Epithelial cell of proximal tubule (primary cell): Measurements from ENCODE around the gene ATXN7. TPM values are rescaled to one million over a fixed set of nuclear protein-coding genes. Genes with fewer than 3 reads are reported as not detected.
A peak's percentile ranks its signal among the peaks of the same experiment; 100 is the strongest.

Experiments used
- DNase-seq: peaks from one replicate; pipeline ENCODE4 v3.0.0-alpha.2; 2011; ENCODE audit warnings: low read depth
- H3K4me3 ChIP-seq: 2 replicates; pipeline ENCODE4 v1.5.1; 2011; ENCODE audit warnings: low read depth, mild to moderate bottlenecking, low read length
- CTCF ChIP-seq: conservative IDR thresholded peaks from 2 replicates; pipeline ENCODE4 v1.5.1; 2012; ENCODE audit warnings: low read depth, mild to moderate bottlenecking, low read length
- total RNA-seq: library from RNA; depleted of rRNA; stranded (reverse); fragments of >200 nt; gene quantifications from 2 replicates; pipeline ENCODE4 v1.2.3, GENCODE V29; 2015

Gene ATXN7
- total RNA-seq, 1 donor from 2014 or later: 16.7 TPM

- TF ChIP-seq CTCF: no peak
- DNase-seq: no peak
- H3K4me3 ChIP-seq: no peak overlapping the region
Measured at GRCh38 chr3:63952248-63952594, 88.6 kb downstream of the ATXN7 start.

- no peak for DNase-seq
Measured at GRCh38 chr3:63954182-63954581, 90.5 kb downstream of the ATXN7 start.

GRCh38 chr3:63955036-63955650, 91.5 kb downstream of the ATXN7 start:
- TF ChIP-seq CTCF: no peak
- peak overlapping the region; percentile 27 for H3K4me3 ChIP-seq
- DNase-seq: no peak

More at GRCh38 chr3:63954182-63954581, 90.5 kb downstream of the ATXN7 start:
- no peak overlapping the region for H3K4me3 ChIP-seq
- TF ChIP-seq CTCF: no peak

GRCh38 chr3:63955830-63956545, 92.3 kb downstream of the ATXN7 start:
- no peak for DNase-seq
- no peak for TF ChIP-seq CTCF
- H3K4me3 ChIP-seq: peak overlapping the region; percentile 27

- TF ChIP-seq CTCF: no peak
- no peak for DNase-seq
- no peak overlapping the region for H3K4me3 ChIP-seq
Measured at GRCh38 chr3:63959146-63959545, 95.5 kb downstream of the ATXN7 start.

GRCh38 chr3:63960048-63960711, 96.5 kb downstream of the ATXN7 start:
- peak overlapping the region; percentile 56 for H3K4me3 ChIP-seq
- TF ChIP-seq CTCF: peak; percentile 2
- DNase-seq: no peak
